H1 (cell line): ENCODE results near the gene C20orf96. TPM values are rescaled to one million over a fixed set of nuclear protein-coding genes. Genes with fewer than 3 reads are reported as not detected.

Experiments
- CTCF ChIA-PET: fragments of 300-600 bp; sonication (Branson Sonifier 250); formaldehyde crosslinking; loops from one replicate; lab custom pipeline; 2021; ENCODE audit not compliant: partially characterized antibody; lab: Charles Lee
- POLR2A ChIA-PET: fragments of 300-600 bp; sonication (Branson Sonifier 250); formaldehyde crosslinking; loops from one replicate; lab custom pipeline; 2021; ENCODE audit warnings: inconsistent platforms; ENCODE audit not compliant: partially characterized antibody; lab: Charles Lee
- DNase-seq, 2 experiments: peaks; one replicate each; pipeline versions ENCODE4 v3.0.0 to v3.0.0-alpha.2; 2010 to 2022; ENCODE audit warnings: low spot score in 2 of 2, low read depth in 1 of 2, mixed read lengths in 1 of 2
- FAIRE-seq: peaks from 2 replicates; lab custom pipeline; 2011; peaks lifted over from hg19 to GRCh38; lab: Jason Lieb, UNC
- H2AFZ ChIP-seq: 2 replicates; pipeline ENCODE4 v1.8.1; 2012; ENCODE audit warnings: low read length, inconsistent platforms
- H2AK5ac ChIP-seq: 2 replicates; pipeline ENCODE4 v1.6.1; 2013; ENCODE audit warnings: low read depth, low read length
- H2BK120ac ChIP-seq: replicated peaks from 2 replicates; pipeline ENCODE3; 2013; ENCODE audit warnings: low read depth, low read length, inconsistent platforms
- H2BK12ac ChIP-seq: 2 replicates; pipeline ENCODE4 v1.6.1; 2013; ENCODE audit warnings: low read depth, low read length
- H2BK15ac ChIP-seq: 2 replicates; pipeline ENCODE4 v1.6.1; 2013; ENCODE audit warnings: low read length
- H2BK20ac ChIP-seq: 2 replicates; pipeline ENCODE4 v1.6.1; 2013; ENCODE audit warnings: low read length
- H2BK5ac ChIP-seq: 2 replicates; pipeline ENCODE4 v1.6.1; 2013; ENCODE audit warnings: low read depth, low read length
- H3K14ac ChIP-seq: 2 replicates; pipeline ENCODE4 v1.6.1; 2013; ENCODE audit warnings: inconsistent platforms; ENCODE audit not compliant: insufficient read length
- H3K18ac ChIP-seq: 2 replicates; pipeline ENCODE4 v1.6.1; 2013; ENCODE audit warnings: low read length; ENCODE audit errors: extremely low read depth
- H3K23ac ChIP-seq: 2 replicates; pipeline ENCODE4 v1.6.1; 2013; ENCODE audit warnings: inconsistent platforms; ENCODE audit not compliant: insufficient read length
- H3K23me2 ChIP-seq: 2 replicates; pipeline ENCODE4 v1.6.1; 2013; ENCODE audit warnings: low read depth, low read length
- H3K27ac ChIP-seq: 2 replicates; pipeline ENCODE4 v1.6.1; 2011; ENCODE audit warnings: low read depth, low read length, inconsistent platforms
- H3K27me3 ChIP-seq, 4 experiments: replicated peaks in 1 of 4; 1 replicate in 1 of 4; 2 replicates in 3 of 4; pipeline versions ENCODE4 v1.6.1 to v1.8.1; 2011 to 2013; ENCODE audit warnings: low read length in 3 of 4, mild to moderate bottlenecking in 3 of 4, inconsistent platforms in 2 of 4, mixed read lengths in 2 of 4, moderate library complexity in 1 of 4; ENCODE audit not compliant: control insufficient read depth in 3 of 4, insufficient read depth in 3 of 4; ENCODE audit errors: extremely low read depth in 1 of 4
- H3K36me3 ChIP-seq, 4 experiments: 2 replicates each; pipeline versions ENCODE4 v1.6.1 to v1.8.1; 2011 to 2013; ENCODE audit warnings: mild to moderate bottlenecking in 4 of 4, low read length in 3 of 4, moderate library complexity in 2 of 4, control low read depth in 1 of 4, inconsistent platforms in 1 of 4; ENCODE audit not compliant: insufficient read depth in 4 of 4, control insufficient read depth in 2 of 4
- H3K4ac ChIP-seq: replicated peaks from 2 replicates; pipeline ENCODE3; 2013; ENCODE audit warnings: low read length, low read depth, mixed read lengths, inconsistent platforms; ENCODE audit not compliant: insufficient read length
- H3K4me1 ChIP-seq, 4 experiments: replicated peaks in 1 of 4; 1 replicate in 1 of 4; 2 replicates in 3 of 4; pipeline versions ENCODE4 v1.6.1 to v1.8.1; 2011 to 2013; ENCODE audit warnings: low read length in 3 of 4, inconsistent platforms in 2 of 4, mixed read lengths in 1 of 4; ENCODE audit not compliant: insufficient read depth in 4 of 4, control insufficient read depth in 3 of 4
- H3K4me2 ChIP-seq, 2 experiments: 2 replicates each; pipeline versions ENCODE4 v1.6.1 to v1.8.1; 2011 to 2013; ENCODE audit warnings: low read depth in 2 of 2, low read length in 2 of 2, control low read depth in 1 of 2, inconsistent platforms in 1 of 2, mild to moderate bottlenecking in 1 of 2; ENCODE audit not compliant: insufficient read depth in 1 of 2
- H3K4me3 ChIP-seq, 4 experiments: fragments of 200-600, 300-600 bp in 1 of 4; sonication (generic), shearing (Covaris generic), sonication (Bioruptor Twin) in 1 of 4; 2 replicates each; pipeline versions ENCODE4 v1.5.1 to v1.8.1; 2011 to 2016; ENCODE audit warnings: low read length in 4 of 4, low read depth in 3 of 4, control low read depth in 2 of 4, inconsistent platforms in 2 of 4, mild to moderate bottlenecking in 2 of 4, mixed read lengths in 1 of 4, moderate library complexity in 1 of 4; ENCODE audit not compliant: insufficient read depth in 2 of 4; ENCODE audit errors: extremely low read depth in 1 of 4
- H3K56ac ChIP-seq: replicated peaks from 2 replicates; pipeline ENCODE3; 2013; ENCODE audit warnings: low read depth, mild to moderate bottlenecking, mixed read lengths, low read length, inconsistent platforms; ENCODE audit not compliant: insufficient read length
- H3K79me1 ChIP-seq: 2 replicates; pipeline ENCODE4 v1.6.1; 2013; ENCODE audit warnings: low read depth, low read length, control low read depth
- H3K79me2 ChIP-seq, 2 experiments: 2 replicates each; pipeline versions ENCODE4 v1.6.1 to v1.8.1; 2012 to 2013; ENCODE audit warnings: low read length in 2 of 2, mild to moderate bottlenecking in 2 of 2, inconsistent platforms in 1 of 2; ENCODE audit not compliant: insufficient read depth in 2 of 2, control insufficient read depth in 1 of 2
- H3K9ac ChIP-seq, 4 experiments: replicated peaks in 1 of 4; 1 replicate in 1 of 4; 2 replicates in 3 of 4; pipeline versions ENCODE4 v1.6.1 to v1.8.1; 2011 to 2013; ENCODE audit warnings: low read depth in 3 of 4, low read length in 3 of 4, control low read depth in 2 of 4, mild to moderate bottlenecking in 2 of 4, moderate library complexity in 2 of 4, inconsistent platforms in 1 of 4; ENCODE audit errors: extremely low read depth in 1 of 4
- H3K9me3 ChIP-seq, 2 experiments: 2 replicates each; pipeline versions ENCODE4 v1.6.1 to v1.8.1; 2012 to 2013; ENCODE audit warnings: mild to moderate bottlenecking in 2 of 2, moderate library complexity in 2 of 2, control low read depth in 1 of 2, inconsistent platforms in 1 of 2, low read depth in 1 of 2, low read length in 1 of 2, mixed read lengths in 1 of 2; ENCODE audit not compliant: insufficient read depth in 2 of 2
- H4K20me1 ChIP-seq, 2 experiments: replicated peaks in 1 of 2; 2 replicates each; pipeline versions ENCODE3 to v1.8.1; 2011 to 2013; ENCODE audit warnings: inconsistent platforms in 2 of 2, low read length in 2 of 2, mild to moderate bottlenecking in 1 of 2; ENCODE audit not compliant: insufficient read depth in 2 of 2, control insufficient read depth in 1 of 2
- H4K5ac ChIP-seq: 2 replicates; pipeline ENCODE4 v1.6.1; 2013; ENCODE audit warnings: low read length, low read depth, mixed read lengths, inconsistent platforms; ENCODE audit not compliant: insufficient read length
- H4K8ac ChIP-seq: 2 replicates; pipeline ENCODE4 v1.8.0; 2013; ENCODE audit warnings: mild to moderate bottlenecking, moderate library complexity, low read length, inconsistent platforms; ENCODE audit not compliant: insufficient read depth; ENCODE audit errors: extremely low read depth
- H4K91ac ChIP-seq: replicated peaks from 2 replicates; pipeline ENCODE3; 2013; ENCODE audit warnings: low read length, mixed read lengths, inconsistent platforms; ENCODE audit not compliant: insufficient read length
- FOSL1 ChIP-seq: IDR thresholded peaks from 2 replicates; pipeline ENCODE4 v1.6.1; 2011; ENCODE audit warnings: mild to moderate bottlenecking, low read depth, low read length, moderate library complexity; ENCODE audit not compliant: insufficient read depth
- WGBS, 2 experiments: shearing (Covaris generic) in 1 of 2; methylation state at CpG; one replicate each; pipeline versions ENCODE4 v1.1.6 to v1.1.7; 2013 to 2015; ENCODE audit warnings: low lambda C conversion rate in 2 of 2, mixed read lengths in 2 of 2, inconsistent platforms in 1 of 2, low coverage in 1 of 2, missing lambda C conversion rate in 1 of 2; ENCODE audit not compliant: insufficient replicate concordance in 2 of 2, insufficient coverage in 1 of 2, insufficient read length in 1 of 2; ENCODE audit errors: extremely low coverage in 1 of 2, missing lambda C conversion rate in 1 of 2; 5-methylcytosine and 5-hydroxymethylcytosine counted together
- polyA plus RNA-seq, 7 experiments: library from polyadenylated mRNA; depleted of rRNA in 3 of 7; stranded (reverse) in 5 of 7; unstranded in 2 of 7; fragments of >200 nt in 5 of 7; fragments of 200-250 nt in 2 of 7; gene quantifications; 1 replicate in 5 of 7; 2 replicates in 1 of 7; 4 replicates in 1 of 7; pipeline versions ENCODE4 v1.2.1 to v1.2.3, GENCODE V29; 2011 to 2013; ENCODE audit warnings: missing spikeins in 2 of 7, mixed read lengths in 2 of 7
- total RNA-seq: library from RNA; stranded (reverse); fragmentation: NEBNext Ultra II Directional; extraction: Animal tissue kit (Norgen Biotek cat#: 25700); gene quantifications from 2 replicates; pipeline ENCODE4 v1.2.1, GENCODE V29; 2021

Gene C20orf96
- total and polyA plus RNA-seq, 2 of the 8 experiments (the other 6 are each of a cell fraction or from before 2014, with no cell fraction given): 19.2 to 21.0 TPM

DNA sequence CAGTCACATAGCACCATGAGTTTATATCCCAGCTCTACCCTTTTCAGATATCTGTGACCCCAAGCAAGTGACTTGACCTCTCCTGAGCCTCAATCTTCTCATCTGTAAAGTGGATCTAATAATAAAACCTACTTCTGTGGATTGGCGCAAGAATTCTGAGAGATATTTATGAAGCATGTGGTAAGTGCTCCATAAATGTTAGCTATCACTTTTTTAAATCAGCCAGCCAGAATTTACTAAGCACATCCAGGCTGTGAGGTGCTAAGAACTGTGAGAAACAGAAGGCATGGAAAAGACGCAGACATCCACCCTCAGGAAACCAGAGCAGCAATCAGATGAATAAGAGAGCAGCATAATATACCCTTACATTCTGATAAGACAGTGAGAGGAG lies 862 bp downstream of the C20orf96 start:
- ChIA-PET CTCF (interaction anchor here (2.9 kb wide), 1 partner anchor 12 kb away, joined by 9 read pairs; no protein-coding TSS in a partner anchor), POLR2A (interaction anchor here (0.7 to 1.7 kb wide), 3 partner anchors 9 to 29 kb away, joined by 3 to 5 read pairs (median 4); no protein-coding TSS in a partner anchor)
- 64% methylated on average over 2 of the region's 2 CpGs; no CpG with 5 or more reads in 1 of the 2 experiments for WGBS, 2 experiments
- Histone ChIP-seq H4K91ac (no peak overlapping the region), H3K4me2 (peak overlapping the region; percentile 72 to 78), H2BK5ac (peak overlapping the region; percentile 61; the same call in 1 of the 2 replicates), H3K18ac (peak overlapping the region; percentile 68; the same call in 1 of the 2 replicates), H3K4ac (no peak overlapping the region), H3K4me1 (peaks cover 0 to 5% (median 4%) of the 10 kb centered on the region in 4 experiments; a peak in 5 of 7 replicates), H4K8ac (peak overlapping the region; percentile 63; the same call in 1 of the 2 replicates), H3K9ac (peak overlapping the region; percentile 64 to 77 (median 70)), H2BK20ac (no peak overlapping the region; the same call in 1 of the 2 replicates), H2BK12ac (0 out of 2 replicates have a peak overlapping the region, but pooled peaks have one; percentile 32), H2AK5ac (no peak overlapping the region), H2BK120ac (no peak overlapping the region), H4K20me1 (no peaks in the 10 kb centered on the region), H3K23ac (no peak overlapping the region), H3K36me3 (no peaks in the 10 kb centered on the region), H3K27me3 (0 out of 7 replicates have a peak, but pooled peaks cover 0 to 2% (median 0%) of the 10 kb centered on the region in 4 experiments), H3K23me2 (peaks cover 5% of the 10 kb centered on the region), H3K27ac (no peak overlapping the region), H2BK15ac (peak overlapping the region; percentile 96; the same call in 1 of the 2 replicates), H3K79me2 (peaks cover 0 to 4% of the 10 kb centered on the region in 2 experiments; a peak in 1 of 4 replicates), H3K4me3 (peak overlapping the region; percentile 74 to 94 (median 84)), H3K56ac (no peak overlapping the region), H4K5ac (no peak overlapping the region), H3K14ac (no peak overlapping the region), H2AFZ (peak overlapping the region; percentile 91; the same call in 1 of the 2 replicates), H3K9me3 (no peaks in the 10 kb centered on the region), H3K79me1 (no peaks in the 10 kb centered on the region)
- FAIRE-seq: no peak
- no peak for TF ChIP-seq FOSL1
- no peak for DNase-seq
